Right hindlimb (tissue), 1 donor: Measurements from ENCODE around the gene AFF1.
"Not testable (repeated sequence)": the region's sequence is repeated elsewhere in the genome, so short reads cannot be mapped to it uniquely, and the experiment has no call there.

Source experiments
- DNase-seq: peaks from one replicate; pipeline ENCODE4 v3.0.0-alpha.2; 2018

AFF1 gene

GRCh38 chr4:86978709-86979108 lies 43.9 kb downstream of the AFF1 start:
- no peak for DNase-seq

GRCh38 chr4:86980230-86980629 lies 45.4 kb downstream of the AFF1 start:
- DNase-seq = no peak

DNA sequence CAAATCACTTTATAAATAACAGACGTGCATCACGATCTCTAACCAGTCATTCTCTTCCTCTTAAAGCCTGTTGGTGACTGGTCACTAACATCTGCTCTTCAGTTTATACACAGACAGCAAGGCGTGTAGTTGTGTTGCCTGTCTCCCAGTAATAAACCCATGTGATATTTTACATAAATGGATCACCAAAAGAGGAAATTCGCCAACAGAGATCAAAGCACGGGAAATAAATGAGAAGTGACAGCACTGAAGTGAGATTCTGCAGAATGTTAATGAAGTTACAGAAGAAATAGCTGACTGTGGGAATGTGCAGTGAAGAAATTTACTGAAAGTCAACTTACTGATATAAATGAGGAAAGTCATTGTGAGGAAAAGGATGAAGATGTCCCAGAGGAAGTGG lies 47.0 kb downstream of the AFF1 start:
- DNase-seq = no peak

- not testable (repeated sequence) for DNase-seq
Observed at GRCh38 chr4:86985852-86986251, 51.0 kb downstream of the AFF1 start.

DNA sequence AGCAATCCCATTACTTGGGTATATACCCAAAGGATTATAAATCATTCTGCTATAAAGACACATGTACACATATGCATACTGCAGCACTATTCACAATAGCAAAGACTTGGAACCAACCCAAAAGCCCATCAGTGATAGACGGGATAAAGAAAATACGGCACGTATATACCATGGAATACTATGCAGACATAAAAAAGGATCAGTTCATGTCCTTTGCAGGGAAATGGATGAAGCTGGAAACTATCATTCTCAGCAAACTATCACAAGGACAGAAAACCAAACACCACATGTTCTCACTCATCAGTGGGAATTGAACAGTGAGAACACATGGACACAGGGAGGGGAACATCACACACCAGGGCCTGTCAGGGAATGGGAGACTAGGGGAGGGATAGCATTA lies 54.8 kb downstream of the AFF1 start:
- DNase-seq = not testable (repeated sequence)

DNA sequence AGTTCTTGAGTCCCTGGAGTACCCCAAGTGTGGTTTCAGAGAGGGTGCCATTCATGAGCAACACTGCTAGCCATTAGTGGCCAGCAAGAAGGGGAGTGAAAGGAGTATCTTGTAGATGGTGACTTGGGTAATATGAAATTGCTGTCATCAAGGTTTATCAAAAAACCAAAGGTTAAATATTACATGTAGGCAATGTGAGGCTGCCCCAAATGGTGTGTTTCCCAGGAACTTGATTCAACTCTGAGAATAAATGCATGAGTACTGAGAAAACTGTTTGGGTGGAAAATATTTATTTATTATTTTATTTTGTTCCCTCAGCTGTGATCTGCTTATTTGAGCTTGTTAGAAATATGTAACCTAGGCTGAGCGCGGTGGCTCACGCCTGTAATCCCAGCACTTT lies 55.7 kb downstream of the AFF1 start:
- no peak for DNase-seq

DNA sequence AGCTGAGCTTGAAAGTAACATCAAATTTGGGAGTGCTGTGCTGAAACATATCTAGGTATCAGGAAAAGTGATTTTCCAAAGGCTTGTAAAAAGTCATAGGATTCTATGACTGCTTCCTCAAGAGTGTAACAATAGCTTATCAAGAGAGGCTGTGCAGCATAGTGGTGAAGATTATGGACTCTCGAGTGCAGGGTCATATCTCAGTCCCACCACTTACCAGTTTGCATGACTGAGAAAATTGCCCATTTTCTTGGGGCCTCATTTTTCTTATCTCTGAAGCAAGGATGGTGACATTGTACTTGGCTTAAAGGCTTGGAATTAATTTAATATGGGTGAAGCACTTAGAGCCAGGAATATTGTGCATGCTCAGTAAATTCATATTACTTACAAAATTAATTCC lies 57.2 kb downstream of the AFF1 start:
- DNase-seq = no peak

GRCh38 chr4:86993909-86994681 lies 59.3 kb downstream of the AFF1 start:
- DNase-seq = no peak

DNA sequence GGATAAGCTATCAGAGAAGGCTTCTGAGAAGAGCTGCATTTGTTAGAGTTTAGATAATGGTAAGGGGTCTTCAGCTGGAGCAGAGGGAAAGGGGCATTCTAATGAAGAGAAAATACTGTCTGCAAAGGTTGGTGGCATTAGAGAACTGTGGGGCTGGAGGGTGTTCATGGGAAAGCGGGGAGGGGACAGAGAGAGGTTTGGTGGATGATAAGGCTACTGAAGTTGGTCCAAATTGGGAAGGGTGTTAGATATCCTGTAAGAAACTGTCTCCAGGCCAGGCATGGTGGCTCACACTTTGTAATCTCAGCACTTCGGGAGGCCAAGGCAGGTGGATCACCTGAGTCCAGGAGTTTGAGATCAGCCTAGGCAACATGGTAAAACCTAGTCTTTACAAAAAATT lies 59.9 kb downstream of the AFF1 start:
- DNase-seq = no peak

GRCh38 chr4:86996510-86996909 lies 61.7 kb downstream of the AFF1 start:
- DNase-seq = not testable (repeated sequence)

GRCh38 chr4:86999136-86999643 lies 64.4 kb downstream of the AFF1 start:
- no peak for DNase-seq

- no peak for DNase-seq
Observed at GRCh38 chr4:87002682-87003043, 67.9 kb downstream of the AFF1 start.

GRCh38 chr4:87003266-87003665 lies 68.5 kb downstream of the AFF1 start:
- DNase-seq = no peak

DNA sequence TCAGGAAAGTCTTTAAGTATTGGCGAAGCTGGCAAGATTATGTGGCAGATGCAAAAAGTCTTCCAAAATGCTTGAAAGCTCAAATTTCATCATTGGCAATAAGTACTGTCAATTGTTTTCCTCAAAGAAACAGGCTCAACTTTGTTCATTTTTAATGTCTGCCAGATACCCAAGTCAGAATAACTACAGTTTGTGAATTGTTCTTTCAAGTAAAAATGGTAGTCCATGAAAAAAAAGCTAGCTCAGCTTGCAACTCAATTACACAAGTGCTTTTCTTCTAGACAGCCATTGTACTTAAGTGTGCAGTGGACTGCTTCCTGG lies 70.5 kb downstream of the AFF1 start:
- no peak for DNase-seq

DNA sequence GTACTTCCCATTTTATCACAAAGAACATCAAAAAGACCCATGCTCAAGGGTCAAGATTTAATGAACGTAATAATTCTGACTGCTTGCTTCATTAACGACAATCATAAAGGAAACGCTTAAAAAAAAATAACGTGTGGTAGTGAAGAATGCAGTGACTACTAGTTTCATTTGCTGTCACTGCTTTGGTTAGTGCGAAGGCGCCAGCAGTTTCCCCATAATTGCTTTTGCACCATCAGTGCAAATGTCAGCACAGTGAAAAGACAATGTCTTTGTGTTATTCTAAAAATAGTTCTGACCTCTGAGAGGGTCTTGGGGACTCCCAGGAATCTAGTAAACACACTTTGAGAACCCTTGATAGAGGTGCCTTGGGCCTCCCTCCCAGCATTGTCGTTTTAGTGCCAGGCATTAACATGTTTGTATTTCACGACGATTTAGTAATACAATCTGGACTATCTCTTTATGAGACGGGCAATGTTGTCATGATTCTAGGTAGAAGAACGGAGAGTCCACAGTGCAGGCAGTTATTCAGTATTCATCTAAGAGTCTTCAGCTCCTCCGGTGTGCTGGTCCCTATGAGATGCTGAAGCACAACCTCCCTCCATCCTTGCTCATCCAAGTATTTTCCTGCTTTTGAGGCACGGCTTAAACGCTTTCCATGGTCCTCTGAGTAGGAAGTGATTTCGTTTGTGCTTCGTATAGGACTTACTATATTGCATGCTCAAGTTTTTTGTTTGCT lies 71.0 kb downstream of the AFF1 start:
- DNase-seq = peak; percentile 41

DNA sequence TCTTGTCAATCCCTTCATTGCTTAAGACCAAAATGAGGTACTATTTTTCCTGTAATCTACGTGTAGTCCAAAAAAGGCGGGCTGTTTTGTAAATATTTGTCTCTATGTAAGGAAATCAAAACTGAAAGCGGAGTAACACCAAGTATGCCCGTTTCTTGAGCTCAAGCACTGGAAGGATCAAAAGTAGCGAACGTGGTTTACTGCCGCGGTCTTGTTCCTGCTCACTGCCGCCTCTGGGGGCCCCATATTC lies 71.5 kb downstream of the AFF1 start:
- no peak for DNase-seq

GRCh38 chr4:87006676-87007527 lies 72.1 kb downstream of the AFF1 start:
- DNase-seq = peak; percentile 95

DNA sequence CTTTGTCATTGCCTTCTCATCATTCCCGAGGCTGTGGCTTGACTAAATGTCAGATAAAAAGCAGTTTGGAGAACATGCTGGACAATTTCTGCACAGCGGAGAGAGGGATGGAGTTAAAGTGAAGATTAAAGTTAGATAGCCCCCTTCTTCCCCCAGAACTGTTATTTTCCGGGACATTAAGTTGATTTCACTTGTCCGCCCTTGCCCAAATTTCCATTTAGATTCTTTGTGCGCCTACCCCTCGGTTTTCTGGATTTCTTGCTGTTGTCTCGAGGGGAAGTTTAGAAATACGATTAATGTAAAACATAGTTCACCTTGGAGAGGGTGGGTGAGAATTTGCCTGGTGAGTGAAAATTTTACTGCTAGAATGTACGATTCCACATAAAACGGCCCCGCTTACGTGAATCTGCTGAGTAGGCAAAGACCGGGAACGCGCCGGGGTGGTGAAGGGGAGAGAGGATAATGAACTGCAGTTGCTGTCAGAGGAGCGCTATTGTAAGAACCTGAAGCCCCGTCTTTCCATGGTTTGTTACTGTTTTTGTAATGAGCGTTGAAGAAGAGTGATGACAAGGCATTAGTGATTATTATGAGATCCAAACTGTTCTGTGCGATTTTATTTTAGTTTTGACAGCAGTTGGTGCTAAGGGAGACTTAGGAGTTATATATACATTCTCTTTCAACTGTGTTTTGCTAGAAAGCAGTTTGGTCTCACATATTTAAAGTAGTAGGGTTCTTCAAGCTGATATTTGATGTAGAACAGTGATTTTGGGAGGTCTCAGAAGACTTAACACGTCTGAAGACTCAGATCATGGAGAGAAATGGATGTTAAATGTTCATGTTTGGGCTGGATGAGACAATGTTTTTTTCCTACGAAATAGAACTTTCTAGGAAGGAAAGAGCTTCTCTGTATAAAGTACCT lies 73.0 kb downstream of the AFF1 start:
- DNase-seq = peak; percentile 66

GRCh38 chr4:87009095-87009648 lies 74.4 kb downstream of the AFF1 start:
- DNase-seq = no peak

- no peak for DNase-seq
Observed at GRCh38 chr4:87010192-87010591, 75.4 kb downstream of the AFF1 start.

DNA sequence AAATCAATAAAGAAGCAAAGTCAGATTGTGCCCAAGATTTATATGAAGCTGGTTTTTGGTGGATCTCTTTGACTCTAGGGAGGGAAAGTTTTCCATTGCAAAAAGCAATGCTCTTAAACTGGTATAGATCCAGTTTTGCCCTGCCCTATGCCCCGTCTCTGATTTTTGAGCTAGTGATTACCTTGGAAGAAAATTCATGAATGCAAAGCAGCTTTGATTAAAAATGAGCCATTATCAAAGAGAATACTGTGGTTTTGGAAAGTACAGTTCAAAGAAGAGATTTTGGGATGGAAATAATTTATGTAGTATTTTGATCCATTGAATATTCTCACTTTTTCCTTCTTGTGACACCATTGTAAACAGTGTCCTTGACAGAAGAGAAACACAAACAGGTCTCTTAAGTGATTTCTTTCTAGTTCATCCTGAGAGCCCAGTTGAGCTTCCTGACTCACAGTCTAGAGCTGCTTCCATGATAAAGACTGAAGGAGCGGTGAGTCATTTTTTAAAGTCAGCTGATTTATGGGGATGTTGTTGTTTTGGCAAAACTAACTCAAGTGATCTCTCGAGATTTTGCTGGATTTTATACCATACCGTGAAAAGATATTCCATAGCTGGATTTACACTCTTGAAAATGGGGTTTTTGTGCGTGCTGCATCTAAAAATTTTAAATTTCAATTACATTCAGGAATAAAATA lies 76.7 kb downstream of the AFF1 start:
- DNase-seq = no peak
